Stomach (tissue), 9 donors: ENCODE measurements around the gene CPSF4L. TPM values are rescaled to one million over a fixed set of nuclear protein-coding genes. Genes with fewer than 3 reads are reported as not detected.

Experiments
- DNase-seq, 2 donors: peaks; one replicate each; pipeline versions ENCODE4 v3.0.0 to v3.0.0-alpha.2; 2013 to 2019
- H3K27ac ChIP-seq, 5 donors: fragments of 200-600 bp in 4 of 5; sonication (generic) in 4 of 5; one replicate each; pipeline ENCODE4 v1.5.1; 2013 to 2019; ENCODE audit warnings: mild to moderate bottlenecking in 1 of 5, moderate library complexity in 1 of 5
- H3K27me3 ChIP-seq, 3 donors: fragments of 200-600 bp; sonication (generic); one replicate each; pipeline ENCODE4 v1.5.1; 2017 to 2019; ENCODE audit warnings: mixed run types in 1 of 3
- H3K36me3 ChIP-seq, 4 donors: fragments of 200-600 bp; sonication (generic); 1 replicate in 3 of 4; 2 replicates in 1 of 4; pipeline ENCODE4 v1.5.1; 2016 to 2019
- H3K4me1 ChIP-seq, 4 donors: fragments of 200-600 bp; sonication (generic); one replicate each; pipeline ENCODE4 v1.5.1; 2016 to 2019
- H3K4me3 ChIP-seq, 4 donors: fragments of 200-600 bp; sonication (generic) in 3 of 4; one replicate each; pipeline ENCODE4 v1.5.1; 2016 to 2019; ENCODE audit warnings: mild to moderate bottlenecking in 1 of 4
- H3K9me3 ChIP-seq, 4 donors: fragments of 200-600 bp; sonication (generic); one replicate each; pipeline ENCODE4 v1.5.1; 2016 to 2019
- CTCF ChIP-seq, 7 experiments: fragments of 450-650 bp in 4 of 7; fragments of 200-600 bp in 3 of 7; sonication (generic) in 3 of 7; IDR thresholded peaks; one replicate each; pipeline ENCODE4 v1.5.1; 2016 to 2019; ENCODE audit warnings: antibody characterized with exemption in 7 of 7, control low read depth in 2 of 7, mild to moderate bottlenecking in 1 of 7
- EP300 ChIP-seq: sonication (generic); formaldehyde crosslinking; IDR thresholded peaks from one replicate; pipeline ENCODE4 v1.6.1; 2017; ENCODE audit warnings: antibody characterized with exemption
- POLR2A ChIP-seq, 4 donors: fragments of 450-650 bp; IDR thresholded peaks; one replicate each; pipeline ENCODE4 v1.6.1; 2016; ENCODE audit warnings: antibody characterized with exemption in 4 of 4, control low read depth in 2 of 4, mild to moderate bottlenecking in 1 of 4, moderate library complexity in 1 of 4
- POLR2AphosphoS5 ChIP-seq, 3 donors: sonication (generic); formaldehyde crosslinking; IDR thresholded peaks; one replicate each; pipeline ENCODE4 v1.6.1; 2016; ENCODE audit warnings: antibody characterized with exemption in 3 of 3
- WGBS, 5 donors: extraction: QIAGEN DNeasy Blood & Tissue Kit in 3 of 5; methylation state at CpG; one replicate each; pipeline versions ENCODE4 v1.1.5 to v1.1.7; 2013 to 2018; 5-methylcytosine and 5-hydroxymethylcytosine counted together
- intact Hi-C: fragments of 100-400 bp; cut with DNase I; formaldehyde crosslinking; loops from one replicate; pipeline ENCODE4 v1.15.1; 2023; ENCODE audit warnings: low total_unique reads
- polyA plus RNA-seq, 3 donors: library from polyadenylated mRNA; stranded (reverse); fragments of 200-250 nt; gene quantifications; one replicate each; pipeline ENCODE4 v1.2.3, GENCODE V29; 2013
- total RNA-seq, 5 donors: library from RNA; depleted of rRNA; stranded (reverse); fragments of >200 nt; gene quantifications; one replicate each; pipeline versions ENCODE4 v1.1.0 to v1.2.3, GENCODE V29; 2014 to 2016
- donor health status: healthy with polysubstance abuse.
- donor health status: Bipolar disorder and iron deficiency.
- donor health status: healthy.

The CPSF4L gene
- total and polyA plus RNA-seq, 8 donors: not detected

DNA sequence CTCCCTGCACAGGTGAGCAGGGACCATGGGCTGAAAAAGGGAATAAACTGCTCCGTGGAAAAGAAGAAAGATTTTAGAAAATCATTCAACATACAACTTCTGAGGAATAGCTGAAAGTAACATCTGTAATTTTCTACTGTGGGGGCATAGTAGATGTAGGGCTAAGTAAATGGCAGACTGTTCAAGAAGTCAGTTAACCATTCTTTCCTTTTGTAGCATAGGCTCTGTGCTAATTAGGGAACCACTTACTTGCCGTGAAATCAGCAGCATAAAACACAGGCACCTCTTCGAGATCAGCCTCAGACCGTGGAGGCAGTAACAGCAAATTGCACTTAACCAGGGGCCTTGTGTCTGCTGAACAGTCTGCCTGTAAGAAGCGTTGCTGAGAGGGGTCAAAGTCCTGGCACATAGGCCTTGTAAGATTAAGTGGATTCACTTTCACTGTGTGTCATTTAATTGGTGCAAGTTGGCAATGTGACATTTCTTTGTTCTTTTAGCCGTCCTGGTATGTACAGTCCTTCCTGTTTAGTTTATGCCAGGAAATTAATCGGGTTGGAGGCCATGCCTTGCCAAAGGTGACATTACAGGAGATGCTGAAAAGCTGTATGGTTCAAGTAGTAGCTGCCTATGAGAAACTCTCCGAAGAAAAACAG, 58.4 kb downstream of the CPSF4L start:
- peak; percentile 68 to 91 for DNase-seq
- peak overlapping the region; percentile 52 to 79 (median 58) for H3K27ac ChIP-seq
- no peaks in the 10 kb centered on the region for H3K9me3 ChIP-seq
- peaks cover 21 to 43% (median 26%) of the 10 kb centered on the region in 4 donors for H3K4me1 ChIP-seq
- intact Hi-C loops: no loop called here
- no peaks in the 10 kb centered on the region for H3K27me3 ChIP-seq
- H3K4me3 ChIP-seq: no peak overlapping the region
- 18 to 33% (median 25%) methylated on average over 8 of the region's 8 CpGs for WGBS, 5 donors
- TF ChIP-seq CTCF (IDR thresholded peaks at IDR 0.05) (no peak), POLR2AphosphoS5 (IDR thresholded peaks at IDR 0.05) (peak; percentile 51 to 85 (median 52))
- H3K36me3 ChIP-seq: peaks cover 68 to 100% (median 100%) of the 10 kb centered on the region in 4 donors

DNA sequence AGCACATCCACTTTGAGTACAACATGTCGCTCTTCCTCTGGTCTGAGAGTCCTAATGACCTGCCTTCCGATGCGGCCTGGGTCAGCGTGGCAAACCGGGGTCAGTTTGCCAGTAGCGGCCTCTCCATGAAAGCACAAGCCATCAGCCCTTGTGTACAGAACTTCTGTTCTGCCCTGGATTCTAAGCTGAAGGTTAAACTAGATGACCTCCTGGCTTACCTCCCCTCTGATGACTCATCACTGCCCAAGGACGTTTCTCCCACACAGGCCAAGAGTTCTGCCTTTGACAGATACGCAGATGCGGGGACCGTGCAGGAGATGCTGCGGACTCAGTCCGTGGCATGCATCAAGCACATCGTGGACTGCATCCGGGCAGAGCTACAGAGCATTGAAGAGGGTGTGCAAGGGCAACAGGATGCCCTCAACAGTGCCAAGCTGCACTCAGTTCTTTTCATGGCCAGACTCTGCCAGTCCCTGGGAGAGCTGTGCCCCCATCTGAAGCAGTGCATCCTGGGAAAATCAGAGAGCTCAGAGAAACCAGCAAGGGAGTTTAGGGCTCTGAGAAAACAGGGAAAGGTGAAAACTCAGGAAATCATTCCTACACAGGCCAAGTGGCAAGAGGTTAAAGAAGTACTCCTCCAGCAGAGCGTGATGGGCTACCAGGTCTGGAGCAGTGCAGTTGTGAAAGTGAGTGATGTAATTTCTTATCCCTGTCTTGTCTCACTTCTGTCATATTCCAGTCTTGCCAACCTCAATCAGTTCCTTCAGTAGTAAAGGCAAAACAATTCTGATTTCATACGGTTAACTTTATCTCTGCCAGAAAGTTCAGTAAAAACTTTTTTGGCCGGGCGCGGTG, 60.2 kb downstream of the CPSF4L start:
- H3K27me3 ChIP-seq: no peaks in the 10 kb centered on the region
- no peak for DNase-seq
- WGBS, 5 donors: 76 to 84% (median 80%) methylated on average over 19 of the region's 19 CpGs
- H3K9me3 ChIP-seq: no peaks in the 10 kb centered on the region
- no peak overlapping the region for H3K4me3 ChIP-seq
- H3K4me1 ChIP-seq: peaks cover 21 to 44% (median 28%) of the 10 kb centered on the region in 4 donors
- TF ChIP-seq POLR2A (IDR thresholded peaks at IDR 0.05): no peak
- peak in 1 of 3 donors; percentile 11 for TF ChIP-seq POLR2AphosphoS5 (IDR thresholded peaks at IDR 0.05)
- no peak for TF ChIP-seq CTCF (IDR thresholded peaks at IDR 0.05)
- no peak for TF ChIP-seq EP300
- intact Hi-C loops: no loop called here
- H3K36me3 ChIP-seq: peaks cover 68 to 100% (median 100%) of the 10 kb centered on the region in 4 donors
- H3K27ac ChIP-seq: peak overlapping the region in 3 of 5 donors; percentile 27 to 75 (median 27)

DNA sequence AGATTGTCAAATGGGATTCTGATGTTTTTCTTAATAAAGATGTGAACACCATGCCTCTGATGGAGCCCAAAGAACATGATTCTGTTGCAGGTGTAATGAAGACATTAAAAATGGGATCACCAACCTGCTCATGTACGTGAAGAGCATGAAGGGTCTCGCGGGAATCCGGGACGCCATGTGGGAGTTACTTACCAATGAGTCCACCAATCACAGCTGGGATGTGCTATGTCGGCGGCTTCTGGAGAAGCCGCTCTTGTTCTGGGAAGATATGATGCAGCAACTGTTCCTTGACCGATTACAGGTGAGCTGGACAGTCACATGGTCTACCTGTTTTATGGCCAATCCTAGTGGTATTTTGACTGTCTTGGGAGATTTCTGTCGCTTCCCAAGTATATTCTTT, 61.2 kb downstream of the CPSF4L start:
- intact Hi-C loops: no loop called here
- H3K27me3 ChIP-seq: no peaks in the 10 kb centered on the region
- DNase-seq: no peak
- H3K36me3 ChIP-seq: peaks cover 64 to 95% (median 93%) of the 10 kb centered on the region in 4 donors
- no peak overlapping the region for H3K4me3 ChIP-seq
- no peaks in the 10 kb centered on the region for H3K9me3 ChIP-seq
- peaks cover 21 to 53% (median 31%) of the 10 kb centered on the region in 4 donors for H3K4me1 ChIP-seq
- no peak overlapping the region for H3K27ac ChIP-seq
- no peak for TF ChIP-seq EP300
- TF ChIP-seq POLR2AphosphoS5 (IDR thresholded peaks at IDR 0.05): no peak
- no peak for TF ChIP-seq CTCF (IDR thresholded peaks at IDR 0.05)
- TF ChIP-seq POLR2A (IDR thresholded peaks at IDR 0.05): no peak
- WGBS, 5 donors: 87 to 93% (median 90%) methylated on average over 10 of the region's 10 CpGs

DNA sequence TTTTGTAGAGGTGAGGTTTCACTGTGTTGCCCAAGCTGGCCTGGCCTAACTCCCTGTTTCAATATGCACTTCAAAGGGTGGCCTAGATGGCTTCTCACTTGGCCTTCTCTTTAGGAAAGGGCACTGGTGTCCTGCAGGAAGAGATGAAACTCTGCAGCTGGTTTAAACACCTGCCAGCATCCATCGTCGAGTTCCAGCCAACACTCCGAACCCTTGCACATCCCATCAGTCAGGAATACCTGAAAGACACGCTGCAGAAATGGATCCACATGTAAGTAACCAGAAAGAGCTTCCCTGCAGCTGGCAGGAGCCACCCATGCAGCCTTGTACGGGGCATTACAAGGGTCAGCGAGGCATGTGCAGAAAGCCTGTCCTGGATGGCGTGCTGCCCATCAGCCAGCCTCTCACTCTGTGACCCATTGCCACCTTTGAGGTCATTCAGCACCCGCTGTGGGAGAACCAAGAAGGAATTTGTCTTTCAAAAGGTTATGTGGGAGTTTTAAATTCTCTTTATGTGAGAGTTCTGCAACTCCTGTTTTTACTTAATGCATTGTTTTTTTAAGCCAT, 61.8 kb downstream of the CPSF4L start:
- H3K9me3 ChIP-seq: no peaks in the 10 kb centered on the region
- peaks cover 21 to 53% (median 34%) of the 10 kb centered on the region in 4 donors for H3K4me1 ChIP-seq
- DNase-seq: no peak
- H3K27me3 ChIP-seq: no peaks in the 10 kb centered on the region
- H3K4me3 ChIP-seq: no peak overlapping the region
- WGBS, 5 donors: 89 to 95% (median 90%) methylated on average over 8 of the region's 8 CpGs
- peaks cover 64 to 88% (median 86%) of the 10 kb centered on the region in 4 donors for H3K36me3 ChIP-seq
- intact Hi-C loops: no loop called here
- no peak overlapping the region for H3K27ac ChIP-seq
- no peak for TF ChIP-seq POLR2A (IDR thresholded peaks at IDR 0.05)
- no peak for TF ChIP-seq EP300
- no peak for TF ChIP-seq POLR2AphosphoS5 (IDR thresholded peaks at IDR 0.05)
- no peak for TF ChIP-seq CTCF (IDR thresholded peaks at IDR 0.05)
